ENCODE results near the gene GPR65. TPM values are rescaled to one million over a fixed set of nuclear protein-coding genes. Genes with fewer than 3 reads are reported as not detected.

Gene GPR65
- total and polyA plus RNA-seq, 2 experiments from 2014 or later, result not detected

DNA sequence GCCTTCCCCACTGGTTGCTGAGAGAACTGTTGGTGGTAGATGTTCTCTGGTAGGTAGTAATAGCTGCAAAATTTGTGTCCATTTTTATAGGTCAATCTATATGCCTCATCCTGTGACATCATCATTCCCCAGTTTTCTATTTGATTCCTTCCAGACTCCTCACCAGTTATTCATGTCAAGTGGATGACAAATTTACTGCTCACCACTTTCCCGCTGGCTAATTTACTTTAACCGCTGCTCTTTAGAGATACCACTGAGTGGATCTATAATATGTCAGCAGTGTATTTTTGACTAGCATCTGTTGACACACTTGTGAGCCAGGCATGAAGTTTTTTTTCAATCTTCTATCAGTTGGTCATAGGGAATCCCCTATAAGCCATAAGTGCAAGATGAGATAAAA is 24.6 kb downstream of the GPR65 start (continued):
- TF ChIP-seq, protein P1, sequence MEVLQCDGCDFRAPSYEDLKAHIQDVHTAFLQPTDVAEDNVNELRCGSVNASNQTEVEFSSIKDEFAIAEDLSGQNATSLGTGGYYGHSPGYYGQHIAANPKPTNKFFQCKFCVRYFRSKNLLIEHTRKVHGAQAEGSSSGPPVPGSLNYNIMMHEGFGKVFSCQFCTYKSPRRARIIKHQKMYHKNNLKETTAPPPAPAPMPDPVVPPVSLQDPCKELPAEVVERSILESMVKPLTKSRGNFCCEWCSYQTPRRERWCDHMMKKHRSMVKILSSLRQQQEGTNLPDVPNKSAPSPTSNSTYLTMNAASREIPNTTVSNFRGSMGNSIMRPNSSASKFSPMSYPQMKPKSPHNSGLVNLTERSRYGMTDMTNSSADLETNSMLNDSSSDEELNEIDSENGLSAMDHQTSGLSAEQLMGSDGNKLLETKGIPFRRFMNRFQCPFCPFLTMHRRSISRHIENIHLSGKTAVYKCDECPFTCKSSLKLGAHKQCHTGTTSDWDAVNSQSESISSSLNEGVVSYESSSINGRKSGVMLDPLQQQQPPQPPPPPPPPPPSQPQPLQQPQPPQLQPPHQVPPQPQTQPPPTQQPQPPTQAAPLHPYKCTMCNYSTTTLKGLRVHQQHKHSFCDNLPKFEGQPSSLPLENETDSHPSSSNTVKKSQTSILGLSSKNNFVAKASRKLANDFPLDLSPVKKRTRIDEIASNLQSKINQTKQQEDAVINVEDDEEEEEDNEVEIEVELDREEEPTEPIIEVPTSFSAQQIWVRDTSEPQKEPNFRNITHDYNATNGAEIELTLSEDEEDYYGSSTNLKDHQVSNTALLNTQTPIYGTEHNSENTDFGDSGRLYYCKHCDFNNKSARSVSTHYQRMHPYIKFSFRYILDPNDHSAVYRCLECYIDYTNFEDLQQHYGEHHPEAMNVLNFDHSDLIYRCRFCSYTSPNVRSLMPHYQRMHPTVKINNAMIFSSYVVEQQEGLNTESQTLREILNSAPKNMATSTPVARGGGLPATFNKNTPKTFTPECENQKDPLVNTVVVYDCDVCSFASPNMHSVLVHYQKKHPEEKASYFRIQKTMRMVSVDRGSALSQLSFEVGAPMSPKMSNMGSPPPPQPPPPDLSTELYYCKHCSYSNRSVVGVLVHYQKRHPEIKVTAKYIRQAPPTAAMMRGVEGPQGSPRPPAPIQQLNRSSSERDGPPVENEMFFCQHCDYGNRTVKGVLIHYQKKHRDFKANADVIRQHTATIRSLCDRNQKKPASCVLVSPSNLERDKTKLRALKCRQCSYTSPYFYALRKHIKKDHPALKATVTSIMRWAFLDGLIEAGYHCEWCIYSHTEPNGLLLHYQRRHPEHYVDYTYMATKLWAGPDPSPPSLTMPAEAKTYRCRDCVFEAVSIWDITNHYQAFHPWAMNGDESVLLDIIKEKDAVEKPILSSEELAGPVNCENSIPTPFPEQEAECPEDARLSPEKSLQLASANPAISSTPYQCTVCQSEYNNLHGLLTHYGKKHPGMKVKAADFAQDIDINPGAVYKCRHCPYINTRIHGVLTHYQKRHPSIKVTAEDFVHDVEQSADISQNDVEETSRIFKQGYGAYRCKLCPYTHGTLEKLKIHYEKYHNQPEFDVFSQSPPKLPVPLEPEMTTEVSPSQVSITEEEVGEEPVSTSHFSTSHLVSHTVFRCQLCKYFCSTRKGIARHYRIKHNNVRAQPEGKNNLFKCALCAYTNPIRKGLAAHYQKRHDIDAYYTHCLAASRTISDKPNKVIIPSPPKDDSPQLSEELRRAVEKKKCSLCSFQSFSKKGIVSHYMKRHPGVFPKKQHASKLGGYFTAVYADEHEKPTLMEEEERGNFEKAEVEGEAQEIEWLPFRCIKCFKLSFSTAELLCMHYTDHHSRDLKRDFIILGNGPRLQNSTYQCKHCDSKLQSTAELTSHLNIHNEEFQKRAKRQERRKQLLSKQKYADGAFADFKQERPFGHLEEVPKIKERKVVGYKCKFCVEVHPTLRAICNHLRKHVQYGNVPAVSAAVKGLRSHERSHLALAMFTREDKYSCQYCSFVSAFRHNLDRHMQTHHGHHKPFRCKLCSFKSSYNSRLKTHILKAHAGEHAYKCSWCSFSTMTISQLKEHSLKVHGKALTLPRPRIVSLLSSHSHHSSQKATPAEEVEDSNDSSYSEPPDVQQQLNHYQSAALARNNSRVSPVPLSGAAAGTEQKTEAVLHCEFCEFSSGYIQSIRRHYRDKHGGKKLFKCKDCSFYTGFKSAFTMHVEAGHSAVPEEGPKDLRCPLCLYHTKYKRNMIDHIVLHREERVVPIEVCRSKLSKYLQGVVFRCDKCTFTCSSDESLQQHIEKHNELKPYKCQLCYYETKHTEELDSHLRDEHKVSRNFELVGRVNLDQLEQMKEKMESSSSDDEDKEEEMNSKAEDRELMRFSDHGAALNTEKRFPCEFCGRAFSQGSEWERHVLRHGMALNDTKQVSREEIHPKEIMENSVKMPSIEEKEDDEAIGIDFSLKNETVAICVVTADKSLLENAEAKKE (CRISPR knock-in tag; IDR thresholded peaks at IDR 0.05), result no peak
- no peak for TF ChIP-seq JUNB (IDR thresholded peaks at IDR 0.05; ENCODE audit: unreplicated experiment)

DNA sequence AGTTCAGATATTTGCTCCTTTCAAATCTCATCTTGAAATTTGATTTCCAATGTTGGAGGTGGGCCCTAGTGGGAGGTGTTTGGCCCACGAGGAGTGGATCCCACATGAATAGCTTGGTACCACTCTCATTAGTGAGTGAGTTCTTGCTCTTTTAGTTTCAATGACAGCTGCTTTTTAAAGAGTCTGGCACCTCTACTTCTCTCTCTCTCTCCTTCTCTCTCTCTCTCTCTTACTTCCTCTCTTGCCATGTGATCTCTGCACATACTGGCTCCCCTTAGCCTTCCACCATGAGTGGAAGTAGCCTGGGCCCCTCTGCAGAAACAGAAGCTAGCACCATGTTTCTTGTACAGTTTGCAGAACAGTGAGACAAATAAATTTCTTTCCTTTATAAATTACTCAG is 25.1 kb downstream of the GPR65 start:
- no peak overlapping the region for H3K4me3 ChIP-seq
- H3K27ac Mint-ChIP-seq, result no peak overlapping the region
- no peak for TF ChIP-seq POLR2AphosphoS5 (IDR thresholded peaks at IDR 0.05; ENCODE audit: low read depth)
- no peak for TF ChIP-seq NANOG (IDR thresholded peaks at IDR 0.05; ENCODE audit: borderline replicate concordance)
- TF ChIP-seq ZNF331 (CRISPR knock-in tag; IDR thresholded peaks at IDR 0.05; ENCODE audit: low read depth), result no peak
- no peak for TF ChIP-seq JUNB (IDR thresholded peaks at IDR 0.05; ENCODE audit: unreplicated experiment)
- TF ChIP-seq, protein P2, sequence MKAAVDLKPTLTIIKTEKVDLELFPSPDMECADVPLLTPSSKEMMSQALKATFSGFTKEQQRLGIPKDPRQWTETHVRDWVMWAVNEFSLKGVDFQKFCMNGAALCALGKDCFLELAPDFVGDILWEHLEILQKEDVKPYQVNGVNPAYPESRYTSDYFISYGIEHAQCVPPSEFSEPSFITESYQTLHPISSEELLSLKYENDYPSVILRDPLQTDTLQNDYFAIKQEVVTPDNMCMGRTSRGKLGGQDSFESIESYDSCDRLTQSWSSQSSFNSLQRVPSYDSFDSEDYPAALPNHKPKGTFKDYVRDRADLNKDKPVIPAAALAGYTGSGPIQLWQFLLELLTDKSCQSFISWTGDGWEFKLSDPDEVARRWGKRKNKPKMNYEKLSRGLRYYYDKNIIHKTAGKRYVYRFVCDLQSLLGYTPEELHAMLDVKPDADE (IDR thresholded peaks at IDR 0.05), result no peak
- TF ChIP-seq, protein P3, sequence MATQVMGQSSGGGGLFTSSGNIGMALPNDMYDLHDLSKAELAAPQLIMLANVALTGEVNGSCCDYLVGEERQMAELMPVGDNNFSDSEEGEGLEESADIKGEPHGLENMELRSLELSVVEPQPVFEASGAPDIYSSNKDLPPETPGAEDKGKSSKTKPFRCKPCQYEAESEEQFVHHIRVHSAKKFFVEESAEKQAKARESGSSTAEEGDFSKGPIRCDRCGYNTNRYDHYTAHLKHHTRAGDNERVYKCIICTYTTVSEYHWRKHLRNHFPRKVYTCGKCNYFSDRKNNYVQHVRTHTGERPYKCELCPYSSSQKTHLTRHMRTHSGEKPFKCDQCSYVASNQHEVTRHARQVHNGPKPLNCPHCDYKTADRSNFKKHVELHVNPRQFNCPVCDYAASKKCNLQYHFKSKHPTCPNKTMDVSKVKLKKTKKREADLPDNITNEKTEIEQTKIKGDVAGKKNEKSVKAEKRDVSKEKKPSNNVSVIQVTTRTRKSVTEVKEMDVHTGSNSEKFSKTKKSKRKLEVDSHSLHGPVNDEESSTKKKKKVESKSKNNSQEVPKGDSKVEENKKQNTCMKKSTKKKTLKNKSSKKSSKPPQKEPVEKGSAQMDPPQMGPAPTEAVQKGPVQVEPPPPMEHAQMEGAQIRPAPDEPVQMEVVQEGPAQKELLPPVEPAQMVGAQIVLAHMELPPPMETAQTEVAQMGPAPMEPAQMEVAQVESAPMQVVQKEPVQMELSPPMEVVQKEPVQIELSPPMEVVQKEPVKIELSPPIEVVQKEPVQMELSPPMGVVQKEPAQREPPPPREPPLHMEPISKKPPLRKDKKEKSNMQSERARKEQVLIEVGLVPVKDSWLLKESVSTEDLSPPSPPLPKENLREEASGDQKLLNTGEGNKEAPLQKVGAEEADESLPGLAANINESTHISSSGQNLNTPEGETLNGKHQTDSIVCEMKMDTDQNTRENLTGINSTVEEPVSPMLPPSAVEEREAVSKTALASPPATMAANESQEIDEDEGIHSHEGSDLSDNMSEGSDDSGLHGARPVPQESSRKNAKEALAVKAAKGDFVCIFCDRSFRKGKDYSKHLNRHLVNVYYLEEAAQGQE (IDR thresholded peaks at IDR 0.05; ENCODE audit: unreplicated experiment), result no peak
- TF ChIP-seq, protein P4, sequence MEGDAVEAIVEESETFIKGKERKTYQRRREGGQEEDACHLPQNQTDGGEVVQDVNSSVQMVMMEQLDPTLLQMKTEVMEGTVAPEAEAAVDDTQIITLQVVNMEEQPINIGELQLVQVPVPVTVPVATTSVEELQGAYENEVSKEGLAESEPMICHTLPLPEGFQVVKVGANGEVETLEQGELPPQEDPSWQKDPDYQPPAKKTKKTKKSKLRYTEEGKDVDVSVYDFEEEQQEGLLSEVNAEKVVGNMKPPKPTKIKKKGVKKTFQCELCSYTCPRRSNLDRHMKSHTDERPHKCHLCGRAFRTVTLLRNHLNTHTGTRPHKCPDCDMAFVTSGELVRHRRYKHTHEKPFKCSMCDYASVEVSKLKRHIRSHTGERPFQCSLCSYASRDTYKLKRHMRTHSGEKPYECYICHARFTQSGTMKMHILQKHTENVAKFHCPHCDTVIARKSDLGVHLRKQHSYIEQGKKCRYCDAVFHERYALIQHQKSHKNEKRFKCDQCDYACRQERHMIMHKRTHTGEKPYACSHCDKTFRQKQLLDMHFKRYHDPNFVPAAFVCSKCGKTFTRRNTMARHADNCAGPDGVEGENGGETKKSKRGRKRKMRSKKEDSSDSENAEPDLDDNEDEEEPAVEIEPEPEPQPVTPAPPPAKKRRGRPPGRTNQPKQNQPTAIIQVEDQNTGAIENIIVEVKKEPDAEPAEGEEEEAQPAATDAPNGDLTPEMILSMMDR (conservative IDR thresholded peaks at IDR 0.05; ENCODE audit: low read depth in 2 of 2), result no peak

More for the DNA sequence above, 25.1 kb downstream of the GPR65 start:
- no peak overlapping the region for H2AFZ ChIP-seq
- peaks cover 5% of the 10 kb centered on the region; the same call in 1 of the 3 replicates for H3K4me1 Mint-ChIP-seq
- H3K9me2 ChIP-seq (ENCODE audit: insufficient read depth), result peaks cover 9% of the 10 kb centered on the region; the same call in 1 of the 2 replicates
- no peak overlapping the region for H3K4me2 ChIP-seq
- H3K9me3 Mint-ChIP-seq, result no peaks in the 10 kb centered on the region; the same call in 2 of the 3 replicates
- no peaks in the 10 kb centered on the region for H4K20me1 ChIP-seq (replicated peaks; ENCODE audit: insufficient read depth)
- no peaks in the 10 kb centered on the region for H3K27me3 ChIP-seq (ENCODE audit: insufficient read depth)
- H3K4me3 Mint-ChIP-seq, result no peak overlapping the region
- H3K27ac ChIP-seq (ENCODE audit: low read depth), result no peak overlapping the region
- H3K36me3 ChIP-seq (ENCODE audit: insufficient read depth), result no peaks in the 10 kb centered on the region
- no peaks in the 10 kb centered on the region for H3K4me1 ChIP-seq (ENCODE audit: insufficient read depth)
- peaks cover 4% of the 10 kb centered on the region for H3K27me3 Mint-ChIP-seq (ENCODE audit: insufficient read depth, low read depth, poor library complexity)
- H3K79me2 ChIP-seq (replicated peaks; ENCODE audit: insufficient read depth), result no peaks in the 10 kb centered on the region
- H3K36me3 Mint-ChIP-seq (ENCODE audit: low read depth), result no peaks in the 10 kb centered on the region; the same call in 2 of the 3 replicates
- DNase-seq (ENCODE audit: low spot score), result no peak
- ATAC-seq, result no peak
- H3F3A ChIP-seq (replicated peaks; ENCODE audit: low read depth), result no peaks in the 10 kb centered on the region

All from GM23338 (cell line).